OCI-LY3 (cell line): ENCODE measurements around the gene ANKRD30B.
"Not testable (repeated sequence)": the region's sequence is repeated elsewhere in the genome, so short reads cannot be mapped to it uniquely, and the experiment has no call there.

Experiments
- CTCF ChIP-seq: fragments of 200-600, 300-600 bp; sonication (generic); IDR thresholded peaks from 2 replicates; pipeline ENCODE4 v1.5.1; 2014; ENCODE audit warnings: antibody characterized with exemption, low read length, low read depth
- EZH2phosphoT487 ChIP-seq: fragments of 200-600 bp; shearing (Covaris generic); IDR thresholded peaks from 2 replicates; pipeline ENCODE4 v1.6.1; 2018; ENCODE audit warnings: antibody characterized with exemption, mixed run types, low read depth

- TF ChIP-seq CTCF, EZH2phosphoT487: not testable (repeated sequence)
These were observed 108.3 kb downstream of the ANKRD30B start for GRCh38 chr18:14856256-14856655.
